Gastroesophageal sphincter (tissue), 3 donors: ENCODE data around the gene ABCC1.

Experiments used
- EP300 ChIP-seq: sonication (generic); formaldehyde crosslinking; IDR thresholded peaks from one replicate; pipeline ENCODE4 v1.6.1; 2017; ENCODE audit warnings: antibody characterized with exemption, mild to moderate bottlenecking
- POLR2A ChIP-seq, 2 donors: fragments of 450-650 bp; IDR thresholded peaks; one replicate each; pipeline ENCODE4 v1.6.1; 2017; ENCODE audit warnings: antibody characterized with exemption in 2 of 2, mild to moderate bottlenecking in 2 of 2, moderate library complexity in 1 of 2
- TF ChIP-seq, protein P1 (sequence below), 4 experiments: fragments of 200-600 bp in 2 of 4; fragments of 450-650 bp in 2 of 4; sonication (generic) in 1 of 4; IDR thresholded peaks; one replicate each; pipeline ENCODE4 v1.5.1; 2017 to 2019; ENCODE audit warnings: antibody characterized with exemption in 4 of 4, mild to moderate bottlenecking in 2 of 4, moderate library complexity in 2 of 4

DNA sequence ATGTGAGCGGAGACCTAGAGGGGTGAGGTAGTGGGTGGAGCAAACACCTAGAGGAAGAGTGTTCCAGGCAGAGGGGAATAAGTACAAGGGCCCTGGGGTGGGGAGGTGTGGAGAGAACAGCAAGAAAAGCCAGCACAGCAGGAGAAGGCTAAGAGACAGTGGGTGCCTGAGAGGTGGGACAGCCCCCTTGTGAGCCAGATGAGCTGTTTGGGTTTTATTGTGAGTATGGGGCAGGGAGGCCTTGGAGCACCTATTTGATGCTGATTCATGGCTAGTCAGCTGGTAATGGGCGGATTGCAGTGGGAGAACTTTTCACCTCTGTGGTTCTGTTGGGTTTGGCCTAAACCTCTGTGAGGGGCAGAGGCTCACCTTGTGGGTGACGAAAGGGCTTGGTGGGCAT lies 68.4 kb downstream of the ABCC1 start:
- TF ChIP-seq EP300 (no peak), POLR2A (IDR thresholded peaks at IDR 0.05) (no peak)
- TF ChIP-seq, protein P1, sequence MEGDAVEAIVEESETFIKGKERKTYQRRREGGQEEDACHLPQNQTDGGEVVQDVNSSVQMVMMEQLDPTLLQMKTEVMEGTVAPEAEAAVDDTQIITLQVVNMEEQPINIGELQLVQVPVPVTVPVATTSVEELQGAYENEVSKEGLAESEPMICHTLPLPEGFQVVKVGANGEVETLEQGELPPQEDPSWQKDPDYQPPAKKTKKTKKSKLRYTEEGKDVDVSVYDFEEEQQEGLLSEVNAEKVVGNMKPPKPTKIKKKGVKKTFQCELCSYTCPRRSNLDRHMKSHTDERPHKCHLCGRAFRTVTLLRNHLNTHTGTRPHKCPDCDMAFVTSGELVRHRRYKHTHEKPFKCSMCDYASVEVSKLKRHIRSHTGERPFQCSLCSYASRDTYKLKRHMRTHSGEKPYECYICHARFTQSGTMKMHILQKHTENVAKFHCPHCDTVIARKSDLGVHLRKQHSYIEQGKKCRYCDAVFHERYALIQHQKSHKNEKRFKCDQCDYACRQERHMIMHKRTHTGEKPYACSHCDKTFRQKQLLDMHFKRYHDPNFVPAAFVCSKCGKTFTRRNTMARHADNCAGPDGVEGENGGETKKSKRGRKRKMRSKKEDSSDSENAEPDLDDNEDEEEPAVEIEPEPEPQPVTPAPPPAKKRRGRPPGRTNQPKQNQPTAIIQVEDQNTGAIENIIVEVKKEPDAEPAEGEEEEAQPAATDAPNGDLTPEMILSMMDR (IDR thresholded peaks at IDR 0.05) = no peak
